ENCODE results near the gene MAFF. TPM values are rescaled to one million over a fixed set of nuclear protein-coding genes. Genes with fewer than 3 reads are reported as not detected.

Gene MAFF
- total RNA-seq (2022; extraction: Qiagen RNA extraction; ENCODE audit: low read depth) = 12.4 to 17.0 TPM (median 13.4 TPM) in 5 replicates

DNA sequence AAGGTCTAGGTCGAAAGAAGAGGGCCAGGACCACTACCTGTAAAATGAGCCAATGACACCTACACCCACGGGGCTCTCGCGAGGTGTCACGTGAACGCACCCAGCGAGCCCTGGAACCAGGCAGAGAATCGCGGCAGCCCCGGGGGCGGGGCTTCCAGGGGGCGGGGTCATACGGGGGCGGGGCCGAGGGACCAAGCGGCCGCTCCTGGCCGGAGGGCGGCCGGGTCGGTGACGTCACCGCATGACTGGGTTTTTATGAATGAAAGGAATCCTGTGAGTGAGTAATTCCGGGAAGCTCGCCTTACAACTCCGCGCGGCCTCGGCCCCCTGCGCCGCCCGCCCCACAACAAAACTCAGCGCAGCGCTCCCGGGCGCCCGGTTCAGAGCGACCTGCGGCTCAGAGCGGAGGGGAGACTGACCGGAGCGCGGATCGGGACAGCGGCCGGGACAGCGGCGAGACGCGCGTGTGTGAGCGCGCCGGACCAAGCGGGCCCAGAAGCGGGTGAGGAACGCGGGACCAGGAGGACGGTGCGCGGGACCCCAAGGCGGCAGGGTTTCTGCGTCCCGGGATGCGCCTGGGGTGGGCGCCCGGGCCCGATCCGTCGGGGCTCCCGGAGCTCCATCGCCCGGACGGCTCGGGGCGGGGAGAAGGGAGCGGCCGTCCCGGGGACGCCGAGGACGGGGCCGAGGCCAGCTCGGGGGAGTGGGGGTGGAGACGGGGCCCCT, at the start of gene MAFF:
TSS of gene MAFF (plus strand) at position 284 of the 726 bp plus-strand sequence. CDS start 11,860 bp downstream, outside the sequence.

DNA sequence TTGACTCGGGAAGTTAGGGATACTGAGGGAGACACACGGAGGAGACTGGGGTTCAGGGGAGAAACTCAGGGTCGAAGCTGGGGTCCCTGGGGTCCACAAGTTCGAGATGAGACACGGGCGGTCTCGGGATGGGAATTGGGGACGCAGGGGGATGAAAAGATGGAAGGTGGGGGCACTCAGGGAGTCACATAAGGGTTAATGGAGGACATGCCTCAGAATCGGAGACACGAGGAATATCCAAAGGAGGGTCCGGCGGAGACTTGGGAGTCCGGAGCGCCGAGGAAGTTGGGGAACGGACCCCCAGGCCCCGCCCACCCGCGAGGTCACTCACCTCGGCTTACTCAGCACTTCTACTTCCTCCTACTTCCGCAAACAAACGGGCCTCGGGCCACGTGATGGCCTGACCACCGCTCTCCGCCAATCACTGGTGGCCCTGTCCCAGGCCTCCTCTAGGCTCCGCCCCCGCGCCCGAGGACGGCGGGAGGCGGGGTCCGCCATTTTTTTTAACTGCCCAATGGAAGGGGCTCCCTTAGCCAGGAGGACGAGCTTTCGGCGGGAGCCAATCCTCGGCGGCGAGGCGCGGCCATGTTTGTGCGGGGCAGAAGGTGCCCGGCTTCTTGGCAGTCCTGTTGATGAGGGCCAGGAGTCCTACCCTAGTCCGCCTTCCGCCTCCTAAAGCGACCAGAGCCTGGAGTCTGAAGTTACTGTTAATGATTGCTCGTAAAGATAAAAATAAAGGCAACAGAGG, 20.2 kb upstream of the MAFF start, which contains the start of gene PLA2G6:
TSS of gene PLA2G6 (minus strand) at position 378 of the 748 bp plus-strand sequence. CDS start 12,404 bp downstream, outside the sequence.

Other genes starting within 250 kb of the MAFF start
- gene C22orf23, start 248.4 kb upstream of the MAFF start, total RNA-seq (2022; extraction: Qiagen RNA extraction; ENCODE audit: low read depth) = 0.14 to 0.36 TPM (median 0.28 TPM) in 5 replicates
- 117 to 144 TPM (median 140 TPM) in 5 replicates for gene POLR2F, start 248.3 kb upstream of the MAFF start, total RNA-seq (2022; extraction: Qiagen RNA extraction; ENCODE audit: low read depth)
- gene SOX10, start 217.4 kb upstream of the MAFF start, total RNA-seq (2022; extraction: Qiagen RNA extraction; ENCODE audit: low read depth) = not detected in 5 replicates
- 9.0 to 13.8 TPM (median 10.5 TPM) in 5 replicates for gene PICK1, start 144.6 kb upstream of the MAFF start, total RNA-seq (2022; extraction: Qiagen RNA extraction; ENCODE audit: low read depth)
- not detected in 5 replicates for gene SLC16A8, start 117.8 kb upstream of the MAFF start, total RNA-seq (2022; extraction: Qiagen RNA extraction; ENCODE audit: low read depth)
- gene BAIAP2L2, start 91.3 kb upstream of the MAFF start, total RNA-seq (2022; extraction: Qiagen RNA extraction; ENCODE audit: low read depth) = 2.9 to 4.9 TPM (median 4.4 TPM) in 5 replicates
- 2.3 to 5.1 TPM (median 4.4 TPM) in 5 replicates for gene PLA2G6, start 20.2 kb upstream of the MAFF start, total RNA-seq (2022; extraction: Qiagen RNA extraction; ENCODE audit: low read depth)
- gene TMEM184B, start 71.0 kb downstream of the MAFF start, total RNA-seq (2022; extraction: Qiagen RNA extraction; ENCODE audit: low read depth) = 38.5 to 48.2 TPM (median 45.7 TPM) in 5 replicates
- 87.8 to 108 TPM (median 96.4 TPM) in 5 replicates for gene CSNK1E, start 115.4 kb downstream of the MAFF start, total RNA-seq (2022; extraction: Qiagen RNA extraction; ENCODE audit: low read depth)

Data from A549 treated with CpdA at 1 μM for 4 hours (cell line).